ENCODE measurements around the gene TMTC4.

Gene TMTC4

DNA sequence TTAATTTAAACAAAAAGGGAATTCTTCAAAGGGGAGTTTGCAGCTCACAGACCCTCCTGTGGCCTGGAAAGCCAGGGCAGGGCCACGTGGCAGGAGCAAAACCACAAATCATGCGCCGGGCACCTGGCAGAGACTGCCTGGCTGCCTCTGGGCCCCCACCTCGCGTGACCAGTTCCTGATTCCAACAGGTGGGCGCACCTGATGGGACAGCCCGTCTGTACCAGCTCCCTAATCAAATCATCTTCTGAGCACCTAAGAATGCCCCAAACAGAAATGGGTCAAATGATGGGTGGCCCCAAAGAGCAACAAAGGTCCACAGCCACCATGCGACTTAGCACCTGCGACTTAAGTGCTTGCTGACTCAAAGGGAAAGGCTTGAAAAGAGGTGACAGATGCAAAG lies 9.2 kb downstream of the TMTC4 start:
- DNase-seq, result no peak

DNA sequence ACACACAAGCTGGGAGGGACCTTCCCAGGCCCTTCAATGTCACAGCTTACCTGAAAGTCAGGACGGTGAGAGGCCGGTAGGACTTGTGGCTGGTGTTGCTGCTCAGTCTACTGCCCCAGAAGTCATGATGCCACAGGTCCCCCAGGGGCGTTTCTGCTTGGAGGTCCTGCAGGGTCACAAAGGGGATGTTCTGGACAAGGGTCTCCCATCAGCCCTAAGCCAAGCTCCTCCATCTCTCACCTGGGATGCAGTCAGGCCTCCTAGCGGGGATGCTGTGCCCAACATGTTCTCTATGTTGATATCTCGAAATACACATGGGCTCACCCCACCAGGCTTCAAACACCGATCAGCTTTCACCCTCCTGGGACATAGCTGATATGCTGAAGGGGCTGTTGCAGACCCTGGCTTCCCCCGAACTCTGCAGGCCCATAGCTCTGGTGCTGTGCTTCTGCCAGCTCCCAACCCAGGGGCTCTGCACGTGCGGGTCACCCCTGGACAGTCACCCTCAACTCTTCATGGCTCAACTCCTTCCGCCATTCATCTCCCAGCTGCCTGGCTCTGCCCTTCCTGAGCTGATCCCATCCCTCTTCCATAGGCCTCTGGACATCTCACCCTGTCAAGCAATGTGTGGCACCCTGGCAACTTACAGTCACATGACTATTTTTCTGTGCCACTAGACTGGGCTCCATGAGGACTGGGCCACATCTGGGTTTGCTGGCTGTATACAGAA lies 10.3 kb downstream of the TMTC4 start:
- no peak for DNase-seq

DNA sequence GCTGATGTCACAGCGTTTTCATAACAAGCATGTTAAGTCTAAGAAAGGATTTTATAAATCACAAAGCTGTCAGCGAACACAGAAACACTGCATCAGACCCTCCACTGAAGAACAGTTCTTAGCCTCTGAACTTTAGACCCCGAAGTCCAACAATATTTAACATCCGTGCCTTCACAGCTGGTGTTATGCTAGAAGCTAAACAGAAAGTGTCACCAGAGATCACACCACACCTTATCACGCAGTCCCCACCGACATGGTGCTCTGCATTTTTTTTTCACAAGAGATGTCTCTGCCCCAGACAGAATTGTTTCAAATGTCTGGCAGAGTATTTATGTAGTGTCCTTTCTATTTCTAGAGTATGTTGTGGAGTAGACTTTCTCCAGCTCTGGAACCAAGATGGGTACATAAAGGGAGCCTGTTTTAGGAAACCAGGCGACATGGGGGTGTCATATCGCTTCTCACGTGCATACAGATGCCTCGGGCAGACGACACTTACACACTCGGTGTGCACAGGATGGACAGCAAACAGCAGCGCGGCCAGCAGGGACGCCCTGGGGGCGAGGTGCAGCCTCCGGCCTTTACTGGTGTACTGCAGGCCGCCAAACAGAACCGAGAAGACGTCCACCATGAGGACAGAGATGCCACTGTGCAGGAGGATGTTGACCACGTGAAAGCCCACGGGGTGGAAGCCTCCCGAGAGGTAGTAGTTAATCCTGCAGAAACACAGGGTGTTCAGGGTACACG lies 12.0 kb downstream of the TMTC4 start:
- no peak for DNase-seq

DNA sequence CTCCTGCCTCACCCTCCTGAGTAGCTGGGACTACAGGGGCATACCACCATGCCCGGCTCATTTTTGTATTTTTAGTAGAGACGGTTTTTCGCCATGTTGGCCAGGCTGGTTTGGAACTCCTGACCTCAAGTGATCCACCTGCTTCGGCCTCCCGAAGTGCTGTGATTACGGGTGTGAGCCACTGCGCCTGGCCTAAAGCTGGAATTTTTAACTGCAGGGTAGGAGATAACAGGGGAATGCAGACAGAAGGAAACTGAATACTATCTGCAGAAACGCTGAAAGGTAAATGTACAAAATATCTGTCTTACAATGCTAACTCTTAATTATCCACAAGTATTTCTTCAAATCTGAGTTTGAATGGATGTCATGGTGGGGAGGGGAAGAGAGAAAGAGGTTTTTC lies 13.8 kb downstream of the TMTC4 start:
- no peak for DNase-seq

DNA sequence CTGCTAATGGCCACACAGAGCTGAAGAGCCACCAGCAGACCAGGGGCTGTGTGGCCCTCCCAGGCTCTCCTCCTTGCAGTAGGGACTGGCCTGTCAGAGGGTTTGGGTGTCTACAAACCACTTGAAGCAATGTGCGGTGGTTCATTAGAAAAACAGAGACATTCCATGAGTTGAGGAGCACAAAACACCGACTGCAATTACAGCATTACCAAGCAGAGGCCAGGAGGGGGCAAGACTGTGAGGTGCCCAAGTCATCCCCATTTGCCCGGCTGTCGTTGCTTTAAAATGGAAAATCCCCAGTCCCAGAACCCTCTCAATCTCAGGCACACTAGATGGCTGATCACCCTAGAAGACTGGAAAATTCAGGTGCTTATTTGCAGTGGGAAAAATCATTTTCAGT lies 15.0 kb downstream of the TMTC4 start:
- no peak for DNase-seq

DNA sequence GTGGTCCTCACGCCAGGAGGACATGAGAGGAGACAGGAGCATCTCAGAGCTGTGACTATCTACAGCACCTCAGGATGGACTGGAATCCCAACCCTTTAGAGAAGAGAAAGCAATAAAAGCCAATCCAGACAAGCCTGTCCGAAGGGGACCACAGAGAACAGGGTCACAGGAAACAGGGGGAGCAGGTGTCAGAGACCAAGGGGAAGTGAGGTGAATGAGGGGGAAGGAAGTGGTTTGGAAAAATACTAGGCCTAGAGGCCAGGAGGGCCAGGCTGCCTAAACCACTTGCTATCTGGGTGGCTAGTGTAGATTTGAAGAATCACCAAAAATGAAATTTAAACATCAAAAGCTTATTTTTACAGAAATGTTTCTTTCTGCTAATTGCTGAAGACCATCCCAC lies 16.2 kb downstream of the TMTC4 start:
- DNase-seq, result no peak

DNA sequence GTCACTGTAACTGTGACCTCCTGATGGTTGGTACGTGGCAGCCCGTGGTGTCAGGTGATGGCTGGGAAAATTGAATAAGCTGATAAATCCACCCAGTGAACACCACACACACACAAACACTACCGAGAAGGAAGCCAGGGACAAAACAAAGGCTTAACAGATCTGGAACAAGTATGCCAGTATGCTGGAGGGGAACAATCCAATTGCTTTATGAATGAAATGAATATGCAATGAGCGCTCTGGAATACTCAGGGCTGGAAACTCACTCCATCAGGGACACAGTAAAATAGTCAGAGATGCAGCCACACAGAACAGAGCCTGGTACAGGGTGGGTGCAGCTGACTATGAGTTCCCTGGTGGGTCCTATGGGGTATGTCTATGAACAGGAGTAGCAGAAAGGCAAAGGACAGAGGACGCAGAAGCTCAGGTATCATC lies 16.7 kb downstream of the TMTC4 start:
- DNase-seq, result no peak

DNA sequence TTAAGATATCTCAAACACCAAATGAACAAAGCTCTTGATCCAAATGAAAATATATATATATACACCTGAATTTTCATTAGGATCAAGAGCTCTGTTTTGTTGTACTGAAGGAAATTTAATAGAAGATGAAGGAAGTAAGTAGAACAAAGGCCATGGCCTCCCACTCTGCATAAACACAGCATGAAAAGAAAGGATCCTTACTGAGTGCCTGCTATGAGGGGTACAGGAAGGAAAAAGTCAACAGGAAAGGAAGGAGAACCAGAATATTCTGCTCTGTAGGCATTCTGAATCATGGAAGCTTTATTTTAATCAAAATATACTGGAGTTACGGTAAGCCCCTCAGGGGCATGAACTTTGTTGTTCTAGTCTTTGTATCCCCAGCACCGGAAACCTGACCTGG lies 22.1 kb downstream of the TMTC4 start:
- no peak for DNase-seq

DNA sequence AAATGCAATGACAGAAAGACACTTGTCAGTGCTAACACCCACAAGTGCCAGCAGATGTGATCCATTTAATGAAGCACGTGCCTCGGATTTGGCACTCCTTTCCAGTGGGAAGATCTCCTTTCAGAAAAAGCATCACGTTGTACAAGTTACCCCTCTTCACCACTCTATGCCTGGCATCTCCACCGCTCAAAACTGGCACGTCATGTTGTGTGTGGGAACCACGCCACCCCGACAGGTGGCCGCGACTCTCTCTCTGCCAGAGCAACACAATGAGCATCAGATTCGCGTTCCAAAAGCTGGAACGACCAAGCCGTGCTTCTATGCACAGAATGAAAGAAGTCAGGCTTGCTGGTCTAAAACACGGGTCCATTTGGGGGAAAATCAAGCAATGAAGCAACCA lies 24.3 kb downstream of the TMTC4 start:
- DNase-seq, result no peak

DNA sequence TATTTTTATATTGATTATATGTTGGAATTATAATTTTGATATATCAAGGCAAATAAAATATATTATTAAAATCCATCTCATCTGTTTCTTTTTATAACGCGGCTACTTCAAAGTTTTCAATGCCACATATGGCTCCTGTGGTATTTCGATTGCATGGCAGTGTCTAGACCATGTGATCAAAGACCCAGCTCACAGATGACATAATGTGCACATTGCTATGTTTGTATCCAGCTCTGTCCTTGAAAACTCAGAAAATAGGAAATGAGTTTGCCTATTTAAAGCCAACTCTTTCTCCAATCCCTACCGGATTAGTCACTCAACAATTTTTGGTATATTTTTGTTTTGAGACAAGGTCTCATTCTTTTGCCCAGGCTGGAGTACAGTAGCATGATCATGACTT lies 26.2 kb downstream of the TMTC4 start:
- DNase-seq, result peak; percentile 44

DNA sequence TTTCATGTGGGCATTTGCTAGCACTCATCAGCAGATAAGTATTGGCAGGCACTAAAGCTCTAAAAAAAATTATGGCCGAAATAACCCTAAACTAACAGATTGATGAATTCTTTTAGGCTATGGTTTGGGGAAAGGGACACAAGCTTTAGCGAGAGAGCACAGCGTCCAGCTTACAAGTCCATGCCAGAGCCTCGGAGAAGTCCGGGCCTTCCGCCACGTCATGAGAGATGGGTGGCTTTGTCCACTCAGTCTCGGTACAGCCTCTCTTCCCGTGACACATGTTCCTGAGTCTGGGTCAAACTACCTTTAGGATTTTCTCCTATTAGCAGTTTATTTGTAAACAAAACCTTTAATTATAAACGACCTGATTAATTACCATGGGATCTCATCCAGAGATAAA lies 27.7 kb downstream of the TMTC4 start:
- DNase-seq, result no peak

DNA sequence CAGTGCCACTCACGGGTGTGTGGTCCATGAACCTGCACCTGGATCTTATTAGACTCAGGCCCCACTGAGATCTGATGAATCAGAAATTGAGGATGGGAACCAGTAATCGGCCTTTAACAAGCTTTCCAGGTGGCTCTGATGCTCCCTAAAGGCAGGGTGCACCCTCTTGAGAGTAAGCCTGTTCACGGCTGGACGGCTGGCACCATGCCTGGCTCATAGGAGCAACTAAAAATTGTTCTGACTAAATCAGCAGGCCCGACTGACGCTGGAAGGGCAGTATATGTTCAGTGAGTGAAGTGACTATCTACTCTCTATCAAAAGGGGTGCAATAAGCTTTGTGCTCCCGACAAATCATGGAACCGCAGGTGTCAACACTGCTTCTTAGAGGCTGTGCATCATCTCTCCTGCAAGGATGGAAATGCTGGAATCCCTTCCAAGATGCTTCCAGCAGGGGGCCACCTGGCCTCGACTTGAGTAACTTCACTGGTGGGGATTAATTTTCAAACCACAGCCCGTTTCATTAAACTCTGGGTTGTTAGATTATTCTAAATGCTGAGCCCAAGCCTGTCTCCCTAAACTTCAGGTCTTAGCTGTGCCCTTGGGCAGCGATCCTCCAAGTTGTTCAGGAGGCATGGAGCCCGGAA lies 28.4 kb downstream of the TMTC4 start:
- DNase-seq, result peak; percentile 42

DNA sequence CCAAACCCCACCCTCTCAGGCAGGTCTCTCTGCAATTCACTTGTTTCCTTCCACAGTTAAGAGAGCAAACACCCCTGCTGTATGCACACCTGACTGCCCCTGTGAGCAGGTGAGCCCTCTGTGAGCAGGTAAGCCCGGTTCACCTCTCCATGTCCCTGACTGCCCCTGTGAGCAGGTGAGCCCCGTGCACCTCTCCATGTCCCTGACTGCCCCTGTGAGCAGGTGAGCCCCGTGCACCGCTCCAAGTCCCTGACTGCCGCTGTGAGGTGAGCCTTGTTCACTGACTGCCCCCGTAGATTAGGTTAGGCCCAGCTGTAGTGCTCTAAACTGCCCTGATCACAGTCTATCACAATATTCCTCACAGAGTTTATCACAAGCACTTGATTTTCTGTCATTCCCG lies 29.2 kb downstream of the TMTC4 start:
- DNase-seq, result no peak

DNA sequence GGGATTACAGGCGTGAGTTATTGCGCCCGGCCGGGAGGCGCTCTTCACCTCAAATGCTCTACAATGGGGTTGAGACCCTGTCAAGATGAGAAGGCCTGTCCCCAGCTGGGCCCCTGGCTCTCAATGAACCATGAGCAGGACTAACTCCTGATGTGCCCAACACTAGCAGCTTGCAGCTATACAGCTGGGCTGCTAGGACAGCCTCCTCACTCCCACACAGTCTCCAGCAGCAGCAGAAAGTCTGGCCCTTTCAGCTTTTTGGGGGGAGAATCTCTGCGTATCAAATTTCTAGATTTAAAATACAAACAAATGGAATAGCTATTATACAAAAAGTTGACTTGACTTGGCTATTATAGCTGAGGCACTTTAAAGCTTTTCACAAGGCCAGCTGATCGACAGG lies 30.2 kb downstream of the TMTC4 start:
- DNase-seq, result no peak

DNA sequence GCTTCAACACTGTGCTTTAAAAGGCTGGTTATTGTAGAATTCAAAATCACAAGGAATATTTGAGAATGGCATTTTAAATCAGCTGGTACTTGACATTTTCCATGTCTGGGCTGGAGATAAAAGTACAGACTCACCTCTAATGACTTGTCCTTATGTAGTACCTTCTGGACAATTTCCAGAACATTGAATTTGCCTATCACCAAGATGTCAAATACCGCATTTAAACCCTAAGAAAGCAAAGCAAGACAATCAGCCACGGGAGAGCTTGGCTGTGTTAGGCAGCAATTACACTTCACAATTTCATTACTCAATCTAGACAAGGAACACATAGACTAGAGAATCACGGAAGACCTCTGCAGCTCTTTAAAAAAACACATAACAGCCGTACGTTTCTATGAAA lies 36.8 kb downstream of the TMTC4 start:
- DNase-seq, result no peak

DNA sequence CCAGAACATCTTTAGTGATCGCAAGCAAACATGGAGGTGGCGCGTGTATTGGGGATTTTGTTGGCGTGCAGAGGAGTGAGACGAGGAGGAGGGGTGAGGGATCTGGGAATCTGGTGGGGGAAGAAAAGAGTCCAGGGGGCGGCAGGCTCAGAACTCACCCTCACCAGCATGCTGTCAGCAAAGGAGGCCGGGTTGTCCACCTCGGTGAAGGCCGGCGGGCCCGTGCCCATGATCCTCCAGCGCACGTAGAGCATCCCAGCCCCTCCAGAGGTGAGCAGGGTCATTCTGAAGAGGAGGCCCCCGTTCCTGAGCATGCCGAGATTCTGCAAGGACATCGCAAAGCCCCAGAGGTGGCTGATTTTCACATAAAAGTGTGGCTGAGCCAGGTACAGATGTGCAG lies 37.2 kb downstream of the TMTC4 start:
- DNase-seq, result no peak

DNA sequence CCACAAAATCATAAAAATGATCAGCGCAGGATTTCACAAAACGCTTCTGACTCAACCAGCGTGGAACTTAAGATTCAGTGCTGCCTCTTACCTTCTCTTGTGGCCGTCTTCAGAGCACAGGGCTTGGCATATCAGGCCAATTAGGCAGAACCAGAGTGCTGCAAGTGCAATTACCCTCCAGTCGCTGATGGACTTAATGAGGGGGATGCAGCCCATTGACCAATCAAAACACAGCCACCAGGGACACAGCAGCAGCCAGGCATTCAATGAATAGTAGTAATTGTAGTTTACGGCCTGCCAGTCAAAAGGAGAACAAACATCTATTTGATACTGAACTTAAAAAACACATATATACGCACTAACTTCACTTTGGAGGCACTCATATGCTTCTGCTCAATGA lies 38.2 kb downstream of the TMTC4 start:
- DNase-seq, result no peak

DNA sequence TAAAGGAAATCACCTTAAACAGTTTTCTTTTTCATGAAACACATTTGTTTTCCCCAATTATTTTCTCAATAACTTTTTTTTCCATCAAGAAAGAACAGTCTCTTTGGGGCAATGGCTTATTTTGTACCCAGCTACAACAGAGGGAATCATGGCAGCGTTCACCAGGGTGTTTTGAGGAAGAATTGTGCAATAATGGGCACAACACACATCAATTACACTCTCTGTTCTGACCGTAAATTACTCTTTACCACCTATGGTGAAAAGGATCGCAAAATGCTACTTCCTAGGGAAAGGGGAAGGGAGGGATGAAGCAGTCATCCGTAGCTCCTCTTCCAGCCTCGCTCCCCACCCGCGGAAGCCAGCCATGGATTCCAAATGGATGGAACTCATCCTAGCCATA lies 38.6 kb downstream of the TMTC4 start:
- DNase-seq, result no peak

DNA sequence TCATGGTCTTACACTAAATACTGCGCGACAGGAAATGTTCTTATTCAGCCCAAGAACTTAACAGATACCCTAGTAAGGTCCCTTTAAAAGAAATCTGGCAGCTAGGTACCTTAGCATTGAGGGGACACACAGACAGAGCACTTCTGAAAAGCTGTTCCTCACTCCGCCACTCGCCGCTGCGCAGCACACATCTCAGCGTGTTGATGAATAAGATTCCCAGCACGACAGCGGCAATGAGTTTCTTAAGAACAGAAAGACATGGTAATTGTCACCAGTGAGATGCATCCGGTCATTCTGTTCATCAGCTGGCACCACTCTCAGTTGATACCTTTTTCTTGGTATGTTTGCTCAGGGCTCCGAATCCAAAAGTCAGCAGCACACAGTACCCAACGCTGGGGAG lies 39.9 kb downstream of the TMTC4 start:
- DNase-seq, result no peak

DNA sequence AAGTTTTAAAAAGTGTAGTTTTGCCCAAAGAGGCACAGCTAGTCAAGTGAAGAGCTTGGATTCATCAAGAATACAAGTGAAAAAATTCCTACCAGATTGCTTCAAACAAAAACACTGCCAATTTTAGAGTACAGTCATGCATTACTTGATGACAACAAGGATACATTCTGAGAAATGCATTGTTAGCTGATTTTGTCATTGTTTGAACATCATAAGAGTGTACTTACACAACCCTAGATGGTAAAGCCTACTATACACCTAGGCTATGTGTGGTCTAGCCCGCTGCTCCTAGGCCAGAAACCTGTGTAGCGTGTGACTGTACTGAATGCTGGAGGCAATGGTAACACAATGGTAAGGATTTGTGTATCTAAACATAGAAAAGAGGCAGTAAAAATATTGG lies 41.1 kb downstream of the TMTC4 start:
- DNase-seq, result peak; percentile 88

DNA sequence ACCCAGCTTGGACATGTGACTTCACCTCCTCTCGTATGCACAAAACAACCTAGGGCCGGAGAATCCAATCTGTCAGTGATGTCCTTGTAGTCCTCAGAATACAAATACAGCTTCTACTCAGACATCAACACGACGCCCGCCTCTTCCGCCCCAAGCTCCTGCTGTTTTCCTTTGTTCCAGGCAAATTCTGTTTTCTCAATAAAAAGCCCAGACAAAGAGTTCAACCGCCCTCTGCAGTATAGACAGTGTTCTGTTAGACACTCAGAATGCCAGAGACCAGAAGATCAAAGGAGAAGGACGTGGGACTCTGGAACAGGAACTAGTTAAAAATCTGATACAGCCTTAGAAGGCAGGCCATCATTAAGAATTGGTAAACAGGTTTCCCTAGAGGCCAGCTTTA lies 44.0 kb downstream of the TMTC4 start:
- DNase-seq, result no peak

DNA sequence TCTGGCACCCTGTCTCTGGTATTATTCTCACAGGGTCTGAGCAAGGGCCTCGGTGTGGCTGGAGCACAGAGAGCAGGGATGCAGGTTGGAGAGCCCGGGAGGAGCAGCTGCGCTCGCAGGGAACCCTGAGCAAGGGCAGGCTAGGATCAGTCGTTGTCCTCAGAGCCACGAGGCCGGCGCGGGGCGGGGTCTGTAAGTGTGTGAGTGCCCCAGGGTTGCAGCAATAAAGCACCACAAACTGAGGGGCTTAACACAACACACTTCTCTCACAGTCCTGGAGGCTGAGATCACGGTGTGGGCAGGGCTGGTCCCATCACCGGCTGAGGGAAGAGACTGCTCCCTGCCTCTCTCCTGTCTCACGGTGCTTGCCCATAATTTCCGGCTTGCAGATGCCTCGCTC lies 47.5 kb downstream of the TMTC4 start:
- no peak for DNase-seq

DNA sequence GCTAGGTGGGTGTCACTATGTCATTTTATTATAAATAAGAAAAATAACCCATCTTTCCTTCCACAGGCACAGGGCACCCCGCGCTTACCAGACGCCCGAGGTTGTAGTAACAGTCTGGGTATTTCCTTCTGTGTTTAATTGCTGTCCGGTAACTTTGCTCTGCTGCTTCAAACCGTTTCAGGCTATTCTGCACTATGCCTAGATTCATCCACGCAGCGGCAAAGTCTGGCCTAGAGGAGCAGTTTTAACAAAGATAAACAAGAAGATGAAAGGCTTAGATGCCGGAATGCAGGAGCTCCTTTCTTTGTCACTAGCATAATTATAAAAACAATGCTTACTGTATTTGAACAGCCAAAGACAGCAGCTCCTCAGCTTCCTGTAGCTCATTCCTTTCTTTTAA lies 49.1 kb downstream of the TMTC4 start:
- no peak for DNase-seq

DNA sequence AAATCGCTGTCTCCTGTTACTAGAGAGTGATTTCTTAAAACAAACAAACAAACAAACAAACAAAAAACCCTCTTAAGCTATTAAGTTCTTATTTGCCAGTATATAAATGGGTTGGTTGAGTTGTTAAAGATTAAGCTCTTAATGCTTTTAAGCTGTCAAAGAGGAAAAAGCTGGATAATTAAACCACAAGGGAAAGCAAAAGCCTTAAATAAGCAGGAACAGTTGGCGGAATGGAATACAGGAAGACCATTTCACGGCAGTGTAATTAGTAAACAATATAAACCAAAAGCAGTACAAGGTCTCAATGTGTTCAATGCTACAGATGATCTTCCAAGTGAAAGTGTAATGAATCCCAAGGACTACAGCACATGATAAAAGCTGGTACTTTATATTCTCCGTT lies 53.8 kb downstream of the TMTC4 start:
- DNase-seq, result no peak

Data from fibroblast of skin of right biceps (primary cell).